SH-SY5Y (cell line): ENCODE results near the gene ZNF831.

Experiments
- GATA2 ChIP-seq: IDR thresholded peaks from 2 replicates; pipeline ENCODE4 v1.6.1; 2011; ENCODE audit warnings: mild to moderate bottlenecking, low read depth, low read length
- GATA3 ChIP-seq: IDR thresholded peaks from 2 replicates; pipeline ENCODE4 v1.6.1; 2011; ENCODE audit warnings: low read depth, mild to moderate bottlenecking, low read length, moderate library complexity

The ZNF831 gene

GRCh38 chr20:59158673-59159072 is 4.9 kb upstream of the ZNF831 start:
- TF ChIP-seq GATA3 (no peak), GATA2 (no peak)

GRCh38 chr20:59159091-59159490 is 4.5 kb upstream of the ZNF831 start:
- TF ChIP-seq GATA3 (no peak), GATA2 (no peak)

- no peak for TF ChIP-seq GATA2
- no peak for TF ChIP-seq GATA3
Measured at GRCh38 chr20:59159493-59160376, 3.9 kb upstream of the ZNF831 start.

DNA sequence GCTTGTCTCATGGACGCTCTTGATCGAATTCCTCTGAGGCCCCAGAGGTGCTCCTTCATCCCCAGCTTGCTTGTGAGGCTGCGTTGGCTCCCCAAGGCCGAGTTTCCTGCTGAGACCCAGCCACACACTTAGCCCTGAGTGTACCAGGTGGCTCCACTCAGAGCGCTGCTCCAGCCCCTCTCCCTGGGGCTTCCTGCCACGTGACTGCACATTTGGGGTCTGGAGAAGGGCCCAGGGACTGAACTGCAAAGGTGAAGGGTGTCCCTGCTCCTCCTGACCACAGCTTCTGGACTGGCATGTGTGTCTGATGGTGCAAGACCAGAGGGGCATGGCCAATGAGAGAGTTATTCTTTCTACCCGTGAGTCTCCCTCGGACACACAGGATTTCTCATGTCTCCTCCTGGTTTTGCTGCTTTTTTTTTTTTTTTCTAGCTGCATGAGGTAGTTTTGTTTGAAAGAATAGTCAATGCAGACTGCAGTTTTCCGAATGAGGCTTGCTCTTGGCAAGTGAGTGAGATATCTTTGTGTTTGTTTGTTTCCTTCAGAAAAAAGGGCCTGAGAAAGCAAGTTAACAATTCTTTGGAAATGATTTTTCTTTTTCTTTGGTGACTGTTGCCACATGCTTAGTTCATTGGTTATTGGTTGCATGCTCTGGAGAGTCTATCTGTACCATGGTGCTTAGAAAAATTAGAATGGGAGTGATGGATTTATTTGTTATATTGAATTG is 3.1 kb upstream of the ZNF831 start:
- TF ChIP-seq GATA3, result no peak
- TF ChIP-seq GATA2, result no peak

GRCh38 chr20:59161721-59162120 is 1.9 kb upstream of the ZNF831 start:
- TF ChIP-seq GATA2, result no peak
- TF ChIP-seq GATA3, result no peak

GRCh38 chr20:59164686-59165391 is 1.2 kb downstream of the ZNF831 start:
- no peak for TF ChIP-seq GATA2
- no peak for TF ChIP-seq GATA3

DNA sequence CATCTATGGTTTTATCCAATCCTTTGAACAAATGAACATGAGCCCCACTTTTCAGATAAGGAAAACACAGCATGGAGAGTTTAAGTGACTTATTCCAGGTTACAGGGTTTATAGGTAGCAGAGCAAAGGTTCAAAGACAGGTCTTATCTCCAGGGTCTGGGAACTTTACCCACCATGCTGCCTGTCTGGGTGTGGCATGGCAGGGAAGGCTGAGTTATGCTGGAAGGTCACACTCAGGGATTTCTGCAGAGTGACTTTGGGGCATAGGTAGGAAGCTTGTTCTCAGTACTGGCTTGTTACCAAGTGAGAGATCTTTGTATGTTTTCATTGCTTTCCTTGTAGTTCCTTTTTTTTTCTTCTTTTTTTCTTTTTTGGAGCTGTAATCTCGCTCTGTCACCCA is 1.8 kb downstream of the ZNF831 start:
- TF ChIP-seq GATA2, result no peak
- no peak for TF ChIP-seq GATA3

GRCh38 chr20:59165891-59166709 is 2.5 kb downstream of the ZNF831 start:
- no peak for TF ChIP-seq GATA3
- no peak for TF ChIP-seq GATA2

DNA sequence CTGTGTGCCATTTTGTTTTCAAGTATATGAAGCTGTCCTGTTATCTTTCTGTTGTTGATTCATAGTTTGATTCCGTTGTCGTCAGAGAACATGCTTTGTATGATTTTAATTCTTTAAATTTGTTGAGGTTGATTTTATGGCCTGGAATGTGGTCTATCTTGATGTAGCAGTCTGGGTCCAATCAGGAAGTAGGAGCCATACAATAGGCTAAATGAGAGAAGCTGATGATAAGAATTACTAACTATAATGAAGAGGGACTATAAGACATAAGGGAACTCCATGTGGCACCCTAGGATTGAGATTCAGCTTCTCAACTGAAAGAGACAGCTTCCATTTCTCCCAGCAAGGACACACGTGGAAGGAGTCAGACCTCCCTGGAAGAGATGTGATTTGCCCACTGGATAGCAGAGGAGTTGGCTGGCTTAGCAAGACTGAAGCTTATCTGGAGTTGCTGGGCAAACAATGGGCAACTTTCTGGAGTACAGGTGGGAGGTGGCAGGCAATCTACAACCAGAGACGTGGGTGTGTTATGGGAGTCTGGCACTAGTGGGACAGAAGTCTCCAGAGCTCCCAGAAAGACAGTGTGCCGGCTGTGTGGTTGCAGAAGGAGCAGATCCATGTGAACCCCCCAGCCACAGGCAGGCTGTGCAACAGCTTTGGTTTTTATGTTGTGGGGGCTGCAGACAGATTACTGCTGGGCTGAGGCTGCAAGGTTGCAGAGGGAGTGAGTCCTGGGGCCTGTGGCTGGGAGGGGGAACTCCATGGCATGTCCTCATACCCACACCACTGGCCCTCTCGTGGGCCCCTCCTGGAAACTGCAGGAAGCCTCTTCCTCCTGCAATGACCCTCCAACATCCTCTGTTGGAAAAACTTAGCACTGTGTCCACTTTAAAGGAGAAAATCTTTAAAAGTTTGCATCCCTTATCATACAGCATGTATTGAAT is 7.1 kb downstream of the ZNF831 start:
- TF ChIP-seq GATA2, result no peak
- TF ChIP-seq GATA3, result no peak

DNA sequence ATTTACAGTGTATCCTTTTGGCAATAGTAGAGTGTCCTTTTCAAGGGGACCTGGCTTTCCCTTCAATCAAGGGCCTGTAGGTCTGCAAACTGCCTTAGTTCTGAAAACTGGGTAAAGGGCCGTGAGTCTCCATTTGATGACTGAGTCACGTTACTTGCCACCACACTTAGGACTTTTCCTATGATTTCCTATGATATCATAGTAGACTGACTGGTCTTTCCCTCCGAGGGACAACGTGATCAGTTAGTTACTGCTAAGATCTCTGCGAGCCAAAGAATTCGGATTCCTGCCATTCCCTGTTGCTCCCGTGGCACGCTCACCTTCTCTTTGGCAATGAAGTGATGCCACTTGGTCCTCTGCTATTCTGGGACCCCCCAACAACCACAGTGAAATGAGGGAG is 8.4 kb downstream of the ZNF831 start:
- TF ChIP-seq GATA3, result no peak
- no peak for TF ChIP-seq GATA2

- TF ChIP-seq GATA3 (no peak), GATA2 (no peak)
Measured at GRCh38 chr20:59173938-59174491, 10.4 kb downstream of the ZNF831 start.

GRCh38 chr20:59175002-59175401 is 11.4 kb downstream of the ZNF831 start:
- no peak for TF ChIP-seq GATA2
- TF ChIP-seq GATA3, result no peak
